ENCODE data around the gene DAB1. TPM values are rescaled to one million over a fixed set of nuclear protein-coding genes. Genes with fewer than 3 reads are reported as not detected.
A peak's percentile ranks its signal among the peaks of the same experiment; 100 is the strongest.

The DAB1 gene
- polyA plus RNA-seq, 6 donors from 2014 or later: 0.11 TPM; not detected in 5

DNA sequence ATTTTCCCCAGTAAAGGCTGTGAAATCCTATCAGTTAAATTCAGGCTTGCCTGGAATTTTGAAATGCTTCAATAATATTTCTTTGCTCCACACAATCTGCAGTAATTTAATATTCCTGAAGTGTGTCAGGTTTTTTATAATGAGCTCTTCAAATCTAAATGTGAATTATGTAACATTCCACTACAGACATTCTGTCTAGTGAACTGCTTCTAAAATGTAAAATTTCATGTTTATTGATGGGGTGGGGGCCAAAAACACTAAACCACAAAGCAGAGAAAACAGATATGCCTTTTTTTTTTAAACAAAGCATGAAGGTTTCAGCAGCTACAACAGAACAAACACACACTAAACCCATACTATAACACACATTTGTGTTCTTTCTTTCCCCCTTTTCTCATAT is 129.7 kb downstream of the DAB1 start:
- no peaks in the 10 kb centered on the region for H3K36me3 Mint-ChIP-seq

DNA sequence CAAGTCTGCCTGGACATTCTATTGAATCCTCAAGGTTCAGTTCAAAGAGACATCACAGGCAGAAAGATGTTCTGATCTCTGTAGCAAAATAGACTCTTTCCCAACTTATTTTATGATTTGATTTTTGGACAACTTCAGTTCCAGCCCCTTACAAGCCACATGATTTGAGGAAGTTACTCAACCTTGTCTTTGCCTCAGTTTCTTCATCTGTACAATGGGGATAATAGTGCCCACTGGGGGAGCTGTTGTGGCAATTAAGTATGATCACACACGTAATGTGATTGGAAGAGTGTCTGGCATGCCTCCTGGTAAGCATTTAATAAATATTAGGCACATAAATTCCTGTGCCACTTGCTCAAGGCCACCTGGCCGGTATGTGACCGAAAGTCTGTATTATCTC is 130.6 kb downstream of the DAB1 start:
- peaks cover 3 to 7% (median 6%) of the 10 kb centered on the region in 3 donors for H3K27me3 Mint-ChIP-seq
- no peaks in the 10 kb centered on the region for H3K36me3 Mint-ChIP-seq
- no peak for ATAC-seq (ENCODE audit: low read depth in 2 of 2)
- H3K4me1 Mint-ChIP-seq: no peaks in the 10 kb centered on the region
- DNase-seq: no peak
- H3K4me3 Mint-ChIP-seq: no peak overlapping the region
- no peak overlapping the region for H3K27ac Mint-ChIP-seq
- peaks cover 0 to 1% (median 0%) of the 10 kb centered on the region in 7 donors for H3K9me3 Mint-ChIP-seq

More for the DNA sequence above, 129.7 kb downstream of the DAB1 start:
- no peak overlapping the region for H3K4me3 Mint-ChIP-seq
- ATAC-seq (ENCODE audit: low read depth in 2 of 2): no peak
- H3K27me3 Mint-ChIP-seq: peaks cover 0 to 5% (median 0%) of the 10 kb centered on the region in 3 donors
- DNase-seq: no peak
- H3K9me3 Mint-ChIP-seq: peaks cover 0 to 1% (median 0%) of the 10 kb centered on the region in 7 donors
- no peaks in the 10 kb centered on the region for H3K4me1 Mint-ChIP-seq
- H3K27ac Mint-ChIP-seq: no peak overlapping the region

DNA sequence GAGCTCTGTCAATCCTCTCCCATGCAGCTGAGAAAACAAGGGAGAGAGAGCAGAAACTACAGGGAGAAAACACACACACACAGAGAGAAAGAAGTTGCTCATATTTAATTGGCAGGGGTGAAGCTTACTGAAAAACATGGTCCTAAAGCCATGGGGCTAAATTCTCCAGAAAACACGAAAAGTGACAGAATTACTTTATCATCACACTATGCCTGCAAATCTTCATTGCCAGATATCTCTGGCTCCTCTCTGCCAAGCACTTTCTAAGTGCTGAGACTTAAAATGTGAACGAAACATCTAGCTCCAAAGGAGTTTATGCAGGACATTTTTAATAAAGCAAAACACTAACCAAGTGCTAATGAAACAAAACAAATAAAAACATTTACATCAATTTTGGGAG is 134.1 kb downstream of the DAB1 start:
- no peaks in the 10 kb centered on the region for H3K36me3 Mint-ChIP-seq
- no peak overlapping the region for H3K4me3 Mint-ChIP-seq
- H3K27ac Mint-ChIP-seq: no peak overlapping the region
- peaks cover 0 to 3% (median 0%) of the 10 kb centered on the region in 7 donors for H3K9me3 Mint-ChIP-seq
- DNase-seq (no peak), ATAC-seq (ENCODE audit: low read depth in 2 of 2) (no peak)
- no peaks in the 10 kb centered on the region for H3K4me1 Mint-ChIP-seq
- peaks cover 6 to 10% (median 10%) of the 10 kb centered on the region in 3 donors for H3K27me3 Mint-ChIP-seq

DNA sequence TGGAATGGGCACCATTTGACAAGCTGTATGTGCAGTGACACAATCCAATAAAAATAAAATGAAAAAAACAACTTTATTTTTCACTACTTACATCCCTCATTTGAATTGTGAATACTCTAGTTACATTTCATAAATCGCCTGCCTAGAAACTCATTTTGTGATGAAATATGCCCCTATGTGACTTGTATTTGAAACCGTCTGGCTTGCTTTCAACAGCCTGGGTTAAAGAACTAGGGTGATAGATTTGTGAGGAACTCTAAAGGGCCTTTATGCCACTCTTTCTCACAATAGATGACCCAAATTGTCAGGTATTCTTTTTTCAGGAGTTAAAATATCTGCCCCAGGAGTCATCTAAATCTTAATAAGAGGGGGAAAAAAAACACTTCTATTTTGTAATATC is 137.9 kb downstream of the DAB1 start:
- peaks cover 6 to 10% (median 6%) of the 10 kb centered on the region in 3 donors for H3K27me3 Mint-ChIP-seq
- no peak overlapping the region for H3K27ac Mint-ChIP-seq
- H3K4me3 Mint-ChIP-seq: no peak overlapping the region
- H3K36me3 Mint-ChIP-seq: no peaks in the 10 kb centered on the region
- DNase-seq (no peak), ATAC-seq (ENCODE audit: low read depth in 2 of 2) (no peak)
- H3K4me1 Mint-ChIP-seq: no peaks in the 10 kb centered on the region
- H3K9me3 Mint-ChIP-seq: peaks cover 0 to 4% (median 0%) of the 10 kb centered on the region in 7 donors

DNA sequence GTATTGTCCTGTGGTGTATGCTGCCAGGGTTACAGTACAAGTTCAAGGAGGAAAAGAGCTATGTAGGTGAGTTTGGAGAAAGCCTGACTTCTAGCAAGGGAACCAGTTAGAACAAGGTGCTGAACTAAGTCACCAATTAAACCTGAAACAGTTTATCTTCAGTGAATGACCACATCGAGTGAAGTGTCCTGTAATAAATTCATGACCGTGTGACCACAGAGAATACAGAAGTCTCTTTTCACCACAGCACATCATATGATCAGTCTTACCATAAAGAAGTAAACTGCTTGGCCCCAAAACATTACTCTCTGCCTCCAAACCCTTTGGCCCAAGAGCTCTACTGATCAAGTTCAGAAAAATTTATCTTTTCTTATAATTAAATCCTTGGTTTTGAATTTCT is 141.4 kb downstream of the DAB1 start:
- H3K27me3 Mint-ChIP-seq: peaks cover 0 to 5% (median 5%) of the 10 kb centered on the region in 3 donors
- H3K9me3 Mint-ChIP-seq: peaks cover 0 to 4% (median 0%) of the 10 kb centered on the region in 7 donors
- no peaks in the 10 kb centered on the region for H3K4me1 Mint-ChIP-seq
- DNase-seq (no peak), ATAC-seq (ENCODE audit: low read depth in 2 of 2) (no peak)
- H3K36me3 Mint-ChIP-seq: no peaks in the 10 kb centered on the region
- H3K4me3 Mint-ChIP-seq: no peak overlapping the region
- H3K27ac Mint-ChIP-seq: no peak overlapping the region

DNA sequence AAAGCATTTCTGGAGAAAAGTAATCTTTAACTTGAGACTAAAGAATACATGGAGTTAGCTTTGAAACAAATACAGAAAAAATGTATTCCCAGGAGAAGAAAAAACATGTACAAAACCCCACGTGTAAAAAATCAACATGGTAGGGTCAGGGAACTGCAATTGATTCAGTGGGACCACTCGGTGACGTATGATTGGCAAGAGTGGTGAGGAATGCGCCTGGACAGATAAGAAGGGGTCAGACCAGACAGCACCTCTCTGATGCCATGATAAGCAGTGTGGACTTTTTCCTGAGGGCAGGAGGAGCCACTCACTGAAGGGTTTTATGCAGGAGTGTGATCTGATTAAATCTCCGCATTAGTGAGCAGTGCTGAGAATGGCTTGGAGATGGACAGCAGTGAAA is 142.5 kb downstream of the DAB1 start:
- no peak for DNase-seq
- peak overlapping the region in 1 of 6 donors; percentile 12 for H3K27ac Mint-ChIP-seq
- no peaks in the 10 kb centered on the region for H3K36me3 Mint-ChIP-seq
- H3K4me3 Mint-ChIP-seq: no peak overlapping the region
- no peak for ATAC-seq (ENCODE audit: low read depth in 2 of 2)
- peaks cover 0 to 3% (median 0%) of the 10 kb centered on the region in 7 donors for H3K9me3 Mint-ChIP-seq
- peaks cover 0 to 5% (median 5%) of the 10 kb centered on the region in 3 donors for H3K27me3 Mint-ChIP-seq
- H3K4me1 Mint-ChIP-seq: no peaks in the 10 kb centered on the region

DNA sequence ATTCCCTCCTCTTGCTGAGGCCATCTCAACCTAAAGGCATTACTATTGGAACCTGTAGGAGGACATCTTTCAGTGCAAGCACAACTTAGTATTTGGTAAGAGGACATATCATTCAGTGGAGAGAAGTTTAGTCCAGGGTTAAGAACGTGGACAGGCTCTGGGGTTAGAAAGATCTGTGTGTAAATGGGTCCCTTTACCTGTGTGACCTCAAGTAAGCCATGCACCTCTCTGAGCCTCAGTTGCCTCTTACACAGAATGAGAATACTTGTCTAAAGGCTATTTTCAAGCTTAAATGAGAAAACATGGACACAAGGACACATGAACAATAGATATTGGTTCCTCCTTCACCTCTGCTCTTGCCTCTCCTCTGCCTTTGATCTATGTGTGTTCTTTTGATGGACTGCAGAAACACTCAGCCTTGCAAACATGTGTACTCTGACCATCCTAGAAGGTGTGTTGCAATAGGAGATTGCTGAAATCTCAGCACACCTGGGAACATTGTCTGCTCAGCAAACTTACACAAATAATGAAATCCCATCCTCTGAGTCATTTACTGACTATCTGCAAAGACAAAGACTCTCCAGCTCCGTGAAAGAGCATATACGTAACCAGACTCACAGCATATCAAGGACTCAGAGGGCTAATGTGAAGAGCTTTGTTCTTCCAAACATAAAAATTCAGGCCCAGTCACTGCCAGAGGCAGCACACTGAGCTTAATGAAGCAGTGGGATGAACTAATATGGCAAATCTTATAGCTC is 143.8 kb downstream of the DAB1 start:
- peaks cover 0 to 5% (median 5%) of the 10 kb centered on the region in 3 donors for H3K27me3 Mint-ChIP-seq
- peaks cover 0 to 3% (median 0%) of the 10 kb centered on the region in 7 donors for H3K9me3 Mint-ChIP-seq
- ATAC-seq (ENCODE audit: low read depth in 2 of 2): no peak
- H3K36me3 Mint-ChIP-seq: no peaks in the 10 kb centered on the region
- H3K4me1 Mint-ChIP-seq: no peaks in the 10 kb centered on the region
- no peak overlapping the region for H3K4me3 Mint-ChIP-seq
- no peak overlapping the region for H3K27ac Mint-ChIP-seq
- no peak for DNase-seq

DNA sequence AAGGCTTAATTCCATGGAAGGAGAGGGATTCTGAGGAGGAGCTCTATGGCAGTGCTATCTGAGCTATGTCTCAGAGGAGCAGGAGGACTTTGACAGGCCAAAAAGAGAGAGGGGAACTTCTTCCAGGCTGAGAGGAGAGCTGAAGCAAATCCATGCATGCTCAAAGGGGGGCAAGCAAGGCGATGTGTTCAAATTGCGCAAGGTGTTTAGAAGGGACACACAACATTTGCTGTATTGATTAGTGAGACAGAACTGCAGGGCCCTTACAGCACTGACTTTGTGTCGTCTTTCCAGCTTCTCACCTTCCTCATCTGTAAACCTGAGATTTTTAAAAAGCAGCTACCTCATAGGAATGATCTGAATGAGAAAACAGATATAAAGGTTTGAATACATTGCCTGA is 145.3 kb downstream of the DAB1 start:
- peaks cover 0 to 3% (median 0%) of the 10 kb centered on the region in 7 donors for H3K9me3 Mint-ChIP-seq
- no peak overlapping the region for H3K4me3 Mint-ChIP-seq
- no peaks in the 10 kb centered on the region for H3K4me1 Mint-ChIP-seq
- peaks cover 0 to 5% (median 5%) of the 10 kb centered on the region in 3 donors for H3K27me3 Mint-ChIP-seq
- DNase-seq: no peak
- H3K36me3 Mint-ChIP-seq: no peaks in the 10 kb centered on the region
- ATAC-seq (ENCODE audit: low read depth in 2 of 2): no peak
- H3K27ac Mint-ChIP-seq: no peak overlapping the region

DNA sequence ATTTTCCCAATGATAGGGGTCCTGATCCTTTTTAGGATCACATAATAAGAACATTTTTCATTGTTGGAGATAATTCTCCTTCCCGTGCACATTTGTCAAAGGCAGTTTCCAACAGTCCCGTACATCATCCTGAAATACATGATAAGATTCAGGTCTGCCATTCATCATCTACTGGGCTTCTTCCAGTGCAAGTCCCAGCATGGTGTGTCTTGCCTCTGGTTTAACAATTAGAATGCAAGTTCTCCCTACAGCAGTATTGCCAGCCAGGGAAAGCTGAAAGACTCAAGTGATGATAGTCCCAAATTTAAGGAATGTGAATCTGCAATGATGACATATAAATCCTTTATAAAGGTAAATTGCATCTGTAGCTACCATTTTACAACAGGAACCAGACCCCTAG is 146.2 kb downstream of the DAB1 start:
- no peak overlapping the region for H3K4me3 Mint-ChIP-seq
- DNase-seq: no peak
- H3K27ac Mint-ChIP-seq: peak overlapping the region in 1 of 6 donors; percentile 31
- no peak for ATAC-seq (ENCODE audit: low read depth in 2 of 2)
- peaks cover 0 to 5% (median 5%) of the 10 kb centered on the region in 3 donors for H3K27me3 Mint-ChIP-seq
- no peaks in the 10 kb centered on the region for H3K4me1 Mint-ChIP-seq
- H3K9me3 Mint-ChIP-seq: peaks cover 0 to 3% (median 0%) of the 10 kb centered on the region in 7 donors
- no peaks in the 10 kb centered on the region for H3K36me3 Mint-ChIP-seq

DNA sequence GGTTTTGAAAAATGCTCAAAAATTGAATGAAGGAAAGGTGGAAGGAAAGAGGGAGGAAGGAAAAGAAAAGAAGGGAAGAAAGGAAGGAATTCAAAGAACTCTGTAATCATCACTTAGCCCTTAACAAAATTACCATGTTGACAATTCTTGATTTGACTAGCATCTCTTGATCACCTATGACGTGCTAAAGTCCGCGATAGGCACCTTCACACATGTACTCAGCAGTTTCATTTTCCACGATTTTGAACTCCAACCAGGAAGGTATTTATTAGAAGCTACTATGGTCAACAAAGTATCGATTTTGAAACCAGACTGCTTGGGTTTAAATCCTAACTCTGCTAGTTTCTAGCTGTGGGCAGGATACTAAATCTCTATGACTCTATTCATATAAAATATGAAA is 146.9 kb downstream of the DAB1 start:
- H3K4me1 Mint-ChIP-seq: no peaks in the 10 kb centered on the region

DNA sequence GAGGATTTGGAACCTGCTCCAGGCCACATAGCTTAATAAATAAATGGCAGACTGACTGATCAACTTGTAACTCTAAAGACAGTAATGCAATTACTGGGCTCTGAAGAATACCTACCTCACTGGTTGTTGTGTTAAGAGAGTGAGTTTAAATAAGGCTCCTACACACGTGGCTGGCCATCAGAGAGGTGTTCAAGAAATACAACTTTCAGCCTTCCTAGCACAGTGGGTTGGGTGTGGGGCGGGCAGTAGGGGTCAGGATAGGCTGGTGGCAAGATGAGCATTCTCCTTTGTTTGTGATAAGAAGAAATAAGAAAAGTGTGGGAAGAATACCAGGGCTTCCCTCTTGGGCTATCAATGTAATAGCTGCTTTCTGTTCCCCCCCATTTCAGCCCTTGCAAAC is 151.3 kb downstream of the DAB1 start:
- ATAC-seq (ENCODE audit: low read depth in 2 of 2) (no peak), DNase-seq (no peak)
- Mint-ChIP-seq H3K4me3 (no peak overlapping the region), H3K36me3 (no peaks in the 10 kb centered on the region), H3K4me1 (no peaks in the 10 kb centered on the region), H3K9me3 (no peaks in the 10 kb centered on the region), H3K27ac (no peak overlapping the region), H3K27me3 (peaks cover 0 to 5% (median 0%) of the 10 kb centered on the region in 3 donors)

More for the DNA sequence above, 146.9 kb downstream of the DAB1 start:
- Mint-ChIP-seq H3K27ac (no peak overlapping the region), H3K27me3 (peaks cover 0 to 5% (median 5%) of the 10 kb centered on the region in 3 donors), H3K9me3 (no peaks in the 10 kb centered on the region), H3K4me3 (no peak overlapping the region), H3K36me3 (no peaks in the 10 kb centered on the region)
- DNase-seq (no peak), ATAC-seq (ENCODE audit: low read depth in 2 of 2) (no peak)

DNA sequence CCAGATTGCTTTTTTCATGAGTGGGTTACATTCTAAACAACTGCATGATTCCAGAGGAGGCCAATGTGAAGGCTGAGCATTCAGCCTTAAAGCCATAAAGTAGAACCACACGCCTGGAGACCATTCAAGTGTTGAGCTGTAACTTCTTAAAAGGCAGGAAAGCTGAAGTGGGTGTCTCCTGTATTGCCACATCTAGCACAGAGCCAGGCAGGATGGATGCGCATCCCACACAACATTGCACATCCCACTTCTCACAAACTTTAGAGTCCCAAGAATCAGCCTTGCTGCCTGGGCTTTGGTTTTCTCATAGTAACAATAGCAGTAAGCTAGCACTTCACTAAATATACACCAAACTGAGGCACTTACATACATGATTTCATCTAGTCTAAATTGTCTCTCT is 151.7 kb downstream of the DAB1 start:
- Mint-ChIP-seq H3K9me3 (no peaks in the 10 kb centered on the region), H3K4me1 (no peaks in the 10 kb centered on the region), H3K27me3 (peaks cover 0 to 5% (median 0%) of the 10 kb centered on the region in 3 donors), H3K4me3 (no peak overlapping the region), H3K36me3 (no peaks in the 10 kb centered on the region), H3K27ac (no peak overlapping the region)
- DNase-seq (no peak), ATAC-seq (ENCODE audit: low read depth in 2 of 2) (no peak)

DNA sequence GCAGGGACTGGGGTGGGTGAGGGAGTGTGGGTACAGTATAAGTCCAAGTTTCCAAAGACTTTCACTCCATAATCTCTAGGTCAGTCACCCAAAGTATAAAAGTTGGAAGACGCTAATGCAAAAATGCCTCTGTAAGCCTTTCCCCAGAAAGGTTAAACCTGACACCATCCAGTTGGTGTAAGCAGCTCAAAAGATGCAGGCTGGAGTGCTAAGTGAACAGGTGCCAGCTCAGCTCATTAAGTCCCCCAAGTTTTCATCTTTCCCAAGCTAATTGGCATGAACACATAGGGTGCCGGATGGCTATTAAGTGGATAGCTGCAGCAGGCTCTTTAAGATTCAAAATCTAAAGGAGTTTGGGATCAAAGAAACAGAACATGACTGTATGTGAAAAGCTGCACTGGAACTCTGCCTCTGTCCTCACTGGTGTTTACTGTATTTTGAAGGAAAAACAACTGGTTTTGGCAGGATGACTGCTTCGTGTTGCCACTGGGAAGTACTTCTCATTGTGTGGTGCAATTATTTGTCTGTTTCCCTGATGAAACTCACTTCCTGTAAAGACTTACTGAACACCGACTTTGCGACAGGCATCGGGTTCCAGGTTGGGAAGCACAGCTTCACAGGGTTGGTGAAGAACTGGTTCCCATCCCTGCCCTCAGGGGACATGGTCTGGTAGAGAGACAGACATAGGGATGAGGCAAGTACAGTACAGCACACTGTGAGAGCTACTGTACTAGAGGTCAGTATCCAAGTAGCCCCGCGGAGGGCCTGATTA is 152.7 kb downstream of the DAB1 start:
- no peaks in the 10 kb centered on the region for H3K4me1 Mint-ChIP-seq
- DNase-seq (no peak), ATAC-seq (ENCODE audit: low read depth in 2 of 2) (no peak)
- H3K27me3 Mint-ChIP-seq: peaks cover 0 to 5% (median 0%) of the 10 kb centered on the region in 3 donors
- H3K36me3 Mint-ChIP-seq: no peaks in the 10 kb centered on the region
- H3K4me3 Mint-ChIP-seq: no peak overlapping the region
- no peaks in the 10 kb centered on the region for H3K9me3 Mint-ChIP-seq
- no peak overlapping the region for H3K27ac Mint-ChIP-seq

All from naive B cell (primary cell).